Esophagus mucosa (tissue), 1 donor: ENCODE results near the gene STXBP5L. TPM values are rescaled to one million over a fixed set of nuclear protein-coding genes. Genes with fewer than 3 reads are reported as not detected.
"Not testable (repeated sequence)": the region's sequence is repeated elsewhere in the genome, so short reads cannot be mapped to it uniquely, and the experiment has no call there.

ENCODE experiments used
- ATAC-seq: fragments of 200-7000 bp; cut with Tn5 transposase; one replicate; pipeline ENCODE4 v1.9.1; 2020
- total RNA-seq: library from RNA; stranded (reverse); gene quantifications from one replicate; pipeline ENCODE4 v1.2.4, GENCODE V29; 2023
- donor health status: DM: yes; HTN: yes; CAD: no.

STXBP5L gene
- total RNA-seq, 1 donor from 2014 or later, result not detected

- no peak for ATAC-seq
These were observed 528.1 kb downstream of the STXBP5L start for GRCh38 chr3:121436074-121436473.

- peak; percentile 18 for ATAC-seq
These were observed 528.6 kb downstream of the STXBP5L start for GRCh38 chr3:121436641-121437040.

- ATAC-seq, result no peak
These were observed 535.5 kb downstream of the STXBP5L start for GRCh38 chr3:121443456-121443855.

GRCh38 chr3:121451752-121452151 lies 543.7 kb downstream of the STXBP5L start:
- not testable (repeated sequence) for ATAC-seq

- ATAC-seq, result peak; percentile 83
These were observed 554.6 kb downstream of the STXBP5L start for GRCh38 chr3:121462565-121462964.

- no peak for ATAC-seq
These were observed 555.7 kb downstream of the STXBP5L start for GRCh38 chr3:121463745-121464144.

GRCh38 chr3:121467085-121467484 lies 559.1 kb downstream of the STXBP5L start:
- ATAC-seq, result no peak

- no peak for ATAC-seq
These were observed 565.0 kb downstream of the STXBP5L start for GRCh38 chr3:121473001-121473400.

Other genes with a start within 250 kb of the STXBP5L start
- not detected for gene HGD, start 226.0 kb upstream of the STXBP5L start, total RNA-seq
- gene RABL3, start 165.7 kb upstream of the STXBP5L start, total RNA-seq, result 18.4 TPM
- gene GTF2E1, start 165.5 kb upstream of the STXBP5L start, total RNA-seq, result 8.8 TPM